Fibroblast of pulmonary artery (primary cell): Measurements from ENCODE around the gene RALGPS1.
A peak's percentile ranks its signal among the peaks of the same experiment; 100 is the strongest.

Experiments
- DNase-seq: peaks from one replicate; pipeline ENCODE4 v3.0.0-alpha.2; 2010; ENCODE audit warnings: low read depth
- H3K4me3 ChIP-seq: replicated peaks from 2 replicates; pipeline ENCODE4 v1.5.1; 2011; ENCODE audit warnings: low read depth, mild to moderate bottlenecking, control low read depth, low read length, moderate library complexity
- TF ChIP-seq, protein P1 (sequence below): IDR thresholded peaks from 2 replicates; pipeline ENCODE4 v1.5.1; 2011; ENCODE audit warnings: mild to moderate bottlenecking, control low read depth, low read length, inconsistent platforms; ENCODE audit errors: missing control alignments

Gene RALGPS1

GRCh38 chr9:127018935-127019334 lies 104.4 kb downstream of the RALGPS1 start:
- DNase-seq = peak; percentile 72
- TF ChIP-seq, protein P1, sequence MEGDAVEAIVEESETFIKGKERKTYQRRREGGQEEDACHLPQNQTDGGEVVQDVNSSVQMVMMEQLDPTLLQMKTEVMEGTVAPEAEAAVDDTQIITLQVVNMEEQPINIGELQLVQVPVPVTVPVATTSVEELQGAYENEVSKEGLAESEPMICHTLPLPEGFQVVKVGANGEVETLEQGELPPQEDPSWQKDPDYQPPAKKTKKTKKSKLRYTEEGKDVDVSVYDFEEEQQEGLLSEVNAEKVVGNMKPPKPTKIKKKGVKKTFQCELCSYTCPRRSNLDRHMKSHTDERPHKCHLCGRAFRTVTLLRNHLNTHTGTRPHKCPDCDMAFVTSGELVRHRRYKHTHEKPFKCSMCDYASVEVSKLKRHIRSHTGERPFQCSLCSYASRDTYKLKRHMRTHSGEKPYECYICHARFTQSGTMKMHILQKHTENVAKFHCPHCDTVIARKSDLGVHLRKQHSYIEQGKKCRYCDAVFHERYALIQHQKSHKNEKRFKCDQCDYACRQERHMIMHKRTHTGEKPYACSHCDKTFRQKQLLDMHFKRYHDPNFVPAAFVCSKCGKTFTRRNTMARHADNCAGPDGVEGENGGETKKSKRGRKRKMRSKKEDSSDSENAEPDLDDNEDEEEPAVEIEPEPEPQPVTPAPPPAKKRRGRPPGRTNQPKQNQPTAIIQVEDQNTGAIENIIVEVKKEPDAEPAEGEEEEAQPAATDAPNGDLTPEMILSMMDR = no peak
- no peak overlapping the region for H3K4me3 ChIP-seq

GRCh38 chr9:127020036-127020801 lies 105.6 kb downstream of the RALGPS1 start:
- TF ChIP-seq, protein P1 = no peak
- H3K4me3 ChIP-seq = no peak overlapping the region
- DNase-seq = no peak

- H3K4me3 ChIP-seq = no peak overlapping the region
- TF ChIP-seq, protein P1 = no peak
- DNase-seq = no peak
Measured at GRCh38 chr9:127020802-127021078, 106.2 kb downstream of the RALGPS1 start.

- TF ChIP-seq, protein P1 = no peak
- DNase-seq = peak; percentile 99
- no peak overlapping the region for H3K4me3 ChIP-seq
Measured at GRCh38 chr9:127021664-127022363, 107.2 kb downstream of the RALGPS1 start.

DNA sequence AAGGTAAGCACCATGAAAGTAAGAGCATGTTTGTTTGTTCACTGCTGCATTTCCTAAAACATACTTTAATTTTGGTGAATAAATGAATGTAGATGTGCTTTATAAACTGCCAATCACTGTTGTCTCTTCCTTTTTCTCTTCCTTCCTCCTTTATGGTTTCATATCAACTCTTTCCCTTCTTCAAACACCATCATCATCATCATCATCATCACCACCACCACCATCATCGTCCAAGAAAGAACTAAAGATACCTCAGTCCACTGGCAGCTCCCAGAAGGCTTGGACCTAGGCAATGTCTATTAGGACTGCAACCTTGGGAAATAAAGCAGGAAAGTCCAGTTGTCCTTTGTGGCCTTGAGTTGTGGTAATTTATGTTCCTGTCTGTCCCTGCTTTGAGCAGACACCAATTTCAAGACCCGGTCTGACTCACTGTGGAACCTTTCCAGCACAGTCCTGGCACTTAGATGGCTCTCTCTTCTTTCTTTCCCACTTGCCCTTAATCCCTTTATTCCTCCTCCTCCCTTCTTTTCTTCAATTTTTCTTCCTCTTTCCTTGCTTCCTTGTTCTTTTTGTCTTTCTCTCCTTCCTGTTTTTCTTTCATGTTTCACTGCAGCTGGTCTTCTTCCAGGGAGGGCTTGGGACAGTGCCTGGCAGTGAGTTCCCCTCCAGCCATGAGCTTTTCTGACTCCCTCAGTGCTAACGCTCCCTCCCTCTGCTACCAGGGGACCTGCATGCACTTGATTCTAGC lies 108.5 kb downstream of the RALGPS1 start:
- no peak for DNase-seq
- TF ChIP-seq, protein P1 = no peak
- H3K4me3 ChIP-seq = no peak overlapping the region

DNA sequence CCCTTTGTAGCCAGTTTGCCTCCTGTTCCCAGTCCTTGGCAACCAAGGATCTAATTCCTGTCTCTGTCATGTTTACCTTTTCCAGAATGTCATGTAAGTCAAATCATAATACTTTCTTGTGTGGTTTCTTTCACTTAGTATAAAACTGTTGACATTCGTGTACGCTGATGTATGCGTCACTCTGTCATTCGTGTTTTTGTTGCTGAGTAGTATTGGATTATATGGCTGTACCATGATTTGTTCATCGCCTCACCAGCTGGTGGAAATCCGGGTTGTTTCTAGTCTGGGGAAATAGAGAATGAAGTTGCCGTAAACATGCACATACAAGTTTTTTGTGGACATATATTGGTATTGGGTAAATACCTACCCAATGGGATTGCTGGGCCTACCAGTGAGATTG lies 110.5 kb downstream of the RALGPS1 start:
- no peak overlapping the region for H3K4me3 ChIP-seq
- no peak for DNase-seq
- TF ChIP-seq, protein P1 = no peak
